ENCODE measurements around the gene UROD.
"Not testable (repeated sequence)": the region's sequence is repeated elsewhere in the genome, so short reads cannot be mapped to it uniquely, and the experiment has no call there.

The UROD gene

GRCh38 chr1:45038661-45039364 lies 26.8 kb downstream of the UROD start:
- DNase-seq (ENCODE audit: low read depth) = no peak

- DNase-seq (ENCODE audit: low read depth) = no peak
These were observed 28.2 kb downstream of the UROD start for GRCh38 chr1:45040297-45040696.

- no peak for DNase-seq (ENCODE audit: low read depth)
These were observed 31.0 kb downstream of the UROD start for GRCh38 chr1:45043094-45043493.

- no peak for DNase-seq (ENCODE audit: low read depth)
These were observed 32.9 kb downstream of the UROD start for GRCh38 chr1:45044916-45045315.

- DNase-seq (ENCODE audit: low read depth) = no peak
These were observed 35.0 kb downstream of the UROD start for GRCh38 chr1:45047032-45047431.

GRCh38 chr1:45051005-45051772 lies 39.1 kb downstream of the UROD start:
- DNase-seq (ENCODE audit: low read depth) = no peak

GRCh38 chr1:45057542-45057941 lies 45.5 kb downstream of the UROD start:
- DNase-seq (ENCODE audit: low read depth) = no peak

- DNase-seq (ENCODE audit: low read depth) = no peak
These were observed 47.8 kb downstream of the UROD start for GRCh38 chr1:45059829-45060228.

- not testable (repeated sequence) for DNase-seq (ENCODE audit: low read depth)
These were observed 50.4 kb downstream of the UROD start for GRCh38 chr1:45062463-45062862.

- no peak for DNase-seq (ENCODE audit: low read depth)
These were observed 53.0 kb downstream of the UROD start for GRCh38 chr1:45065083-45065482.

Measured in stimulated activated CD8-positive, alpha-beta memory T cell treated with anti-CD3 and anti-CD28 coated beads, Interleukin-7, amount 100 ng/mL, for 24 hours (primary cell).